NCI-H1694 treated with DMSO at 0.1 percent for 48 hours (cell line): ENCODE results near the gene DDX47.

Experiments
- DNase-seq: peaks from one replicate; lab custom pipeline; 2025; lab: John Stamatoyannopoulos, UW

DDX47 gene

DNA sequence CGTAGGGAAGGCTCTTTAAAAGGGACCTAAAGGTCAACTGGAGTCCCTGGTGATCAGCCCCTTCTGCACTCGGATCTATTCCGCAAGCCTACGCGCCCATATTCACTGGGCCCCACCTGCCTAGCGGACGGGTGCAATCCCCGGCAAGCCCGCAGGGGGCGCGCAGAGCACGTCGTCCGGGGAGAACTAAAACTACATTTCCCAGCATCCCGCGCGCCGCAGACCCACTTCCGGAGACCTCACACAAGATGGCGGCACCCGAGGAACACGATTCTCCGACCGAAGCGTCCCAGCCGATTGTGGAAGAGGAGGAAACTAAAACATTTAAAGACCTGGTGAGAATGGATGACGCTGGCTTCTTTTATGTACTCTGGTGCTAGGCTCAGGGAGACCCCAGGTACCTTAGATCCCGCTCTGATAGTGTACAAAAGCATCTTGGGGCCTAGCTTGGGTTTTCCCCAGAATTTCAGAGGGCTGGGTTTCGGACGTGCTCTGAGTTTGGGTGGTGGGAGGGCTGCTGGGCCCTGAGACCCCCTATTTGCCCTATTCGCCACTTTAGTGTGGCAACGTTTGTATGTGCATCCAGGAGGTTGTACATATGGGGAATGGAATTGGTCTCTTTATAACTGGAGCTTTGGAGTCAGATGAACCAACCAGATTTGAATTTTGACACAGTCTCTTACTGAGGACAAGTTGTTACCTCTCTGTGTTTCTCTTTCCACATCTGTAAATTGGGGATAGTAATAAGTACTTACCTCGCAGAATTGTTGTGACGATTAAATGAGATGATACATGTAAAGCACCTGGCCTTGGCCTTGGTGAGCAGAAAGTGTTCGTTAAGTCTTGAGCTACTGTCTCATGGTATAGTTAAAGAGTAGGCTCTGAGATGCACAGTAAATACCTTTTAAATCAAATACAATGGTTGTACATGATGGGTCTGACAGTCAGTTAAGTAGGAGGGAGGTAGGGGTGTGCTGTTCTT lies at the start of gene DDX47:
Gene DDX47 (plus strand): TSS at position 227 of the 982 bp plus-strand sequence. CDS start 22 bp downstream, at position 249.
- DNase-seq: peak; percentile 95

DNA sequence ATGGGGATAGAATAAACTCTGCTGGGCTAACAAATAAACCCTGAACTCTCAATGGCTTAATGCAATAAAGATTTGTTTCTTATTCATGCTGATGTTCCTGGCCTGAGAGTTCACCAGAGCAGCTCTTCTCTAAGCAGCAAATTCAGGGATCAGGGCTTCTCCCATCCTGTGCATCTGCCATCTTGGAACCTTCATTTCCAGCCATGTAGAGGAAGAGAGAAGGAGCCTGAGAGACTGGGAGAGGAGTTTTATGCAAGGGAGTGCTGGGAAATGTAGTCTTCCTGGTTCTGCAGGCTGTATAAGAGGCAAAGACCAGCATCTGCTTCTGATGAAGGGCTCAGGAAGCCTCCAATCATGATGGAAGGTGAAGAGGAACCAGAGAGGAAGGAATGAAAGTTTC lies 48.3 kb upstream of the DDX47 start:
- no peak for DNase-seq

DNA sequence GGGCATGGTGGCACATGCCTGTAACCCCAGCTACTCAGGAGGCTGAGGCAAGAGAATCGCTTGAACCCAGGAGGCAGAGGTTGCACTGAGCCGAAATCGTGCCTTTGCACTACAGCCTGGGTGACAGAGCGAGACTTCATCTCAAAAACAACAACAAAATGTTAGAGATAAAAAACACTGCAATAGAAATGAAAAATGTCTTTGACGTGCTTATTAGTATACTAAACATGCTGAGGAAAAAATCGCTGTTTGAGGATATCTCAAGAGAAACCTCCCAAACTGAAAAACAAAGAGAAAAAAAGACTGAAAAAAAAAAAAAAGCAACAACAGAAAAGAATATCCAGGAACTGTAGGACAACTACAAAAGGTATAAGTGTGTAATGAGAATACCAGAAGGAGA lies 42.9 kb upstream of the DDX47 start:
- no peak for DNase-seq

DNA sequence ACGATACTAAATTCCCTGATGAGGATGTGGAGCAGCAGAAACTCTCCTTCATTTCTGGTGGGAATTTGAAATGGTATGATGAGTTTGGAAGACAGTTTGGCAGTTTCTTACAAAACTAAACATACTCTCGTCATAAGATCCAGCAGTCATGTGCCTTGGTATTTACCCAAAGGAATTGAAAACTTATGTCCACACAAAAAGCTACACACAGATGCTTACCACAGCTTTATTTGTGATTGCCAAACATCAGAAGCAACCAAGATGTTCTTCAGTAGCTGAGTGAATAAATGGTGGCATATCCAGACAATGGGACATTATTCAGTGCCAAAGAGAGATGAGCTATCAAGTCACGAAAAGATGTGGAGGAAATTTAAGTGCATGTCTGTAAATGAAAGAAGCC lies 38.4 kb upstream of the DDX47 start:
- no peak for DNase-seq

GRCh38 chr12:12776261-12776660 lies 36.9 kb upstream of the DDX47 start:
- no peak for DNase-seq

DNA sequence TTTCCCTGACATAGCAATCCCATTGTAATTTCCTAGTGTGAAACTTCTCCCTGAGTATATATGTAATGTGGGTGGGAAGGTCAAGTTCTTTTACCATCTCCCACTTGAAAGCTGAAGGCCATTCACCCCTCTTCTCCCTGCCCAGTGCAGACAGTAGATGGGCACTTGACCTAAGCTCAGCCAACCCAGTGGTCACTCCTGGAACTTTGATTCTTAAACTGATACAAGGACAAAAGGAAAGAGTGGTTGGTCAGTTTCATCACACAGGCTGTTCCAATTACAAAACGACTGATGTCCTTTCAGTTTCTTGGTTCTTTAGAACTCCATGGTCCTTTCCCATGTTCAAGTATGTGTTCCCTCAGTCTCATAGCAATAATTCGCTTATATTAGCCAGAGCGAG lies 36.1 kb upstream of the DDX47 start:
- DNase-seq: no peak

DNA sequence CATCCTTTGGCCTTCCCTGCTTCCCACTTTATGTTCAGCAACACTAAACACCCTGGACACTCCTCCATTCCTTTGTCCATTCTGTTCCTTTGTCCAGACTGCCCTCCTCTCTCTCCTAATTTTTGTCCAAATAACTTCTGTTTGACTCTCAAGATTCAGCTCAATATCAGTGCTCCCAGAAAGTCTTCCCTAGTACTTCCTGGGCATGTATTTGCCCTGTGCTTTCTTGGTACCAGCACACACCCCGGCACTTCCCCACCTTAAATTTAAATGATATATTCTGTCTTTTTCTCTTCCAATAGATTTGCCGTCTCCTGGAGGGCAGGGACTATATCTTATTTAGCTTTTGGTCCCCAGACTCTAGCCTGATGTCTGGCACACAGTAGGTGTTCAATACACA lies 34.1 kb upstream of the DDX47 start:
- no peak for DNase-seq

DNA sequence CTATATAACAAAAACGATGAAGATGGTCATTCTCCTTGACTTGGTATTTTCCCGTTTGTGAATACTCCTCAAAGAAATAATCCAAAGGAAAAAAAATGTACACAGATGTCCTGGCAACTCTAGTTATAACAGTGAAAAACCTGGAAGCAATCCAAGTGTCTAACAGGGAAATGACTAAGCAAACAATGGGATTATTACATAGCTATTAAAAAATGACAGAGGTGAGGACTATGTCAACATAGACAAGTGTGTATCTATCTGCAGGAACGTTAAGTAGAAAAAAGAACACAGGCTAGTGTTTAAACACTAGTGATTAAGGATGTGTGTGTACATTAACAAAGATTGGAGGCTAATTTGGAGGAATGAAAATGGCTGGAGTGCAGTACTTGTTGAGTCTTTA lies 33.6 kb upstream of the DDX47 start:
- peak; percentile 92 for DNase-seq

GRCh38 chr12:12784116-12784515 lies 29.0 kb upstream of the DDX47 start:
- DNase-seq: no peak

- DNase-seq: no peak
These were observed 28.0 kb upstream of the DDX47 start, which contains the start of gene APOLD1 for GRCh38 chr12:12784911-12785814. TSS of gene APOLD1 (plus strand) at chr12:12785659. CDS start at chr12:12785692, 33 bp downstream.

GRCh38 chr12:12786351-12786705 lies 26.8 kb upstream of the DDX47 start:
- no peak for DNase-seq

GRCh38 chr12:12786706-12787601 lies 26.2 kb upstream of the DDX47 start:
- peak; percentile 85 for DNase-seq

- DNase-seq: peak; percentile 24
These were observed 25.0 kb upstream of the DDX47 start for GRCh38 chr12:12788131-12788530.

DNA sequence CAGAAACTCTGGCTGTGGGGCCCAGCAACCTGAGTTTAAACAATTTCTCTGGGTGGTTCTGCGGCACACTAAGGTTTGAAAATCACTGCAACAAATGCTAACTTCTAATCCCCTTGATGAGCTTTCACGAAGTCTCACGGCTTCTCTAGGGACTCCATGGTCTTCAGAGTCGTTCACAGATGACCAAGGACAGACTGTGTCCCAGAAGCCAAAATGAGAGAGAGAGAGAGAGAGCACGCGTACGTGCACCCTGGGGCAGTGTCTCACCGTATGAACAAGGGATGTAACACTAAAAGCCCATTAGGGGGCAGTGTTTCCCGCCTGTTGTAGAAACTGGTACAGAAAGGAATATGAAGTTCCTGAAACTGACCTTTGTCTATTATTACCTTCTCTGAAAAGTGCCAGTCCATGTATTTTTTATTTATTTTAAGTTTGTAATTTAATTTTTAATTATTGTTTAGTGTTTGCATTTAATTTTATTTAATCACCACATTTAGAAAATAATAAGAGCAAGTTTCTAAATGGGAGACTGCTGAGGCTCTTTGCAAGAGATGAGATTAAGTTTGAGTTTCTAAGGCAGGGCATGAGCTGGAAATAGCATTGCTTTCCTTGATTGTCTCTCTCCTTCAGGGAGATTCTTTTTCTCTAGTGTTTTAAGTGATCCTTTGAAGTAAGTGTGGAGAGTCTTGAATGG lies 24.3 kb upstream of the DDX47 start:
- peak; percentile 96 for DNase-seq

- DNase-seq: peak; percentile 15
These were observed 22.2 kb upstream of the DDX47 start for GRCh38 chr12:12790956-12791355.

DNA sequence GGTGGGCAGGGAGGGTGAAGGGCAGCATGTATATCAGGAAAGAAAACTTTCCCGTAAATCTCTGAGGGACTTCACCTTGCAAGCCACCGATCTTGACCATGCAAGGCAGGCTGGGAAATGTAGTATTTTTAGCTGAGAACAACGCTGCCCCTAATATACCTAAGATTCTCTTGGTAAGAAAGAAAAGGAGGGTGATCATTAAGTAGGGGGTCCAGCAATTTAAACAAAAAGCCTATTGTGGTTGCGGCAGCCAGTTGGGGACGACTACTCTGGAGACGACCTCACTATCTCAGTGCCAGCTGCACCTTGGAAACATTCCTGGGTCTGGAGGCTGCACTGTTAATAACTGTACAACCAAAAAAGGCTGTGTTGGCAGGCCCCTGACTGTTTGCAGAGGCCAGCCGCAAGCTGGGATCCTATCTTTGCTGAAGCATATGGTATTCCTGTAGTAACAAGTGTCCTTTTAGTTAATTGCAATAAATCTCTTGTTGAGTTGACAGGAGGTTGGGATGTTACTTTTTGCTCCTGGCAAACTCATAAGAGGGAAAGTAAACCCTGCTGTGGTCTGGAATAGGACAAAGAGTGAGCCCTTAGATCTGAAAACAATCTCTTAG lies 21.3 kb upstream of the DDX47 start:
- peak; percentile 99 for DNase-seq

- no peak for DNase-seq
These were observed 20.7 kb upstream of the DDX47 start for GRCh38 chr12:12792421-12792820.

- no peak for DNase-seq
These were observed 18.5 kb upstream of the DDX47 start for GRCh38 chr12:12794686-12795085.

DNA sequence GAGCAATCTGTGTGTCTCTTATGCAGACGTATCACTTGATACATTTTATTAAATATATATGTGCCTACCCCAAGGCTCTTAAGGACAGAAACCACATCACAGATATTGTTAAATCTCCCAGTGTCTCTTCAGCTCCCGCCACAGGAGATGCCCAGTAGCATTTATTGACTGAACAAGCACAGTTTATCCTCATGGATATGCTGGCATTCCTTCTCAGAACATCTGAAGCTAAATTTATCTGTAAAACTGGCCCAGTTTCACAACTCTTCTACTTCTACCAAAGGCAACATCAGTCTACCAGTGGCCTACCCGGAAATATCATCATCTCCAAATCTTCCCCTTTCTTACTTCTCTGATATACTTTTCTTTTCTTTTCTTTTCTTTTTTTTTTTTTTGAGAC lies 17.0 kb upstream of the DDX47 start:
- no peak for DNase-seq
